Hepatocyte (in vitro differentiated cells): Measurements from ENCODE around the gene NTF4. TPM values are rescaled to one million over a fixed set of nuclear protein-coding genes. Genes with fewer than 3 reads are reported as not detected.
A peak's percentile ranks its signal among the peaks of the same experiment; 100 is the strongest.
"Not testable (repeated sequence)": the region's sequence is repeated elsewhere in the genome, so short reads cannot be mapped to it uniquely, and the experiment has no call there.

Experiments used
- DNase-seq: peaks from one replicate; pipeline ENCODE4 v3.0.0-alpha.2; 2016; ENCODE audit warnings: low spot score
- H2AFZ ChIP-seq: fragments of 200-600 bp; sonication (generic); 2 replicates; pipeline ENCODE4 v1.6.0; 2016; ENCODE audit warnings: antibody characterized with exemption, mild to moderate bottlenecking
- H3K27ac ChIP-seq: fragments of 200-600 bp; sonication (generic); 2 replicates; pipeline ENCODE4 v1.5.1; 2016; ENCODE audit warnings: mild to moderate bottlenecking
- H3K27me3 ChIP-seq: fragments of 200-600 bp; sonication (generic); 2 replicates; pipeline ENCODE4 v1.6.1; 2016
- H3K36me3 ChIP-seq: fragments of 200-600 bp; sonication (generic); replicated peaks from 2 replicates; pipeline ENCODE4 v1.5.1; 2016; ENCODE audit warnings: low read depth; ENCODE audit not compliant: insufficient read depth
- H3K4me1 ChIP-seq: fragments of 200-600 bp; sonication (generic); 2 replicates; pipeline ENCODE4 v1.5.1; 2016; ENCODE audit warnings: mild to moderate bottlenecking, moderate library complexity; ENCODE audit not compliant: insufficient read depth
- H3K4me2 ChIP-seq: fragments of 200-600 bp; sonication (generic); 2 replicates; pipeline ENCODE4 v1.6.0; 2016
- H3K4me3 ChIP-seq: fragments of 200-600 bp; sonication (generic); 2 replicates; pipeline ENCODE4 v1.5.1; 2016; ENCODE audit warnings: mild to moderate bottlenecking
- H3K79me2 ChIP-seq: fragments of 200-600 bp; sonication (generic); 2 replicates; pipeline ENCODE4 v1.6.0; 2017; ENCODE audit warnings: mild to moderate bottlenecking
- H3K9me2 ChIP-seq: fragments of 200-600 bp; sonication (generic); replicated peaks from 2 replicates; pipeline ENCODE4 v1.6.0; 2017; ENCODE audit warnings: mild to moderate bottlenecking; ENCODE audit not compliant: insufficient read depth
- H3K9me3 ChIP-seq: fragments of 200-600 bp; sonication (generic); 2 replicates; pipeline ENCODE4 v1.5.1; 2016; ENCODE audit warnings: low read depth, mild to moderate bottlenecking
- H4K20me1 ChIP-seq: fragments of 200-600 bp; sonication (generic); 2 replicates; pipeline ENCODE4 v1.6.0; 2016; ENCODE audit warnings: mild to moderate bottlenecking; ENCODE audit not compliant: insufficient read depth, poor library complexity, severe bottlenecking
- CTCF ChIP-seq: fragments of 200-600 bp; sonication (generic); IDR thresholded peaks from 2 replicates; pipeline ENCODE4 v1.5.1; 2016; ENCODE audit warnings: antibody characterized with exemption, mild to moderate bottlenecking; ENCODE audit not compliant: poor library complexity
- EZH2 ChIP-seq: fragments of 200-600 bp; sonication (generic); IDR thresholded peaks from 2 replicates; pipeline ENCODE4 v1.6.1; 2016; ENCODE audit warnings: antibody characterized with exemption, mild to moderate bottlenecking, borderline replicate concordance
- EZH2phosphoT487 ChIP-seq: fragments of 200-600 bp; sonication (generic); IDR thresholded peaks from one replicate; pipeline ENCODE4 v1.6.1; 2018; ENCODE audit warnings: antibody characterized with exemption, mild to moderate bottlenecking, low read depth, moderate library complexity; ENCODE audit not compliant: unreplicated experiment, severe bottlenecking
- WGBS: methylation state at CpG from one replicate; pipeline ENCODE4 v1.1.6; 2016; ENCODE audit warnings: low lambda C conversion rate; ENCODE audit errors: missing lambda C conversion rate; 5-methylcytosine and 5-hydroxymethylcytosine counted together
- polyA plus RNA-seq: library from polyadenylated mRNA; unstranded; fragments of >200 nt; fragmentation: Nextera tagmentation; extraction: Ambion mirVana; gene quantifications from 2 replicates; pipeline ENCODE4 v1.2.1, GENCODE V29; 2016
- total RNA-seq: library from RNA; depleted of rRNA; stranded (reverse); fragments of >200 nt; gene quantifications from 2 replicates; pipeline ENCODE4 v1.2.3, GENCODE V29; 2014

NTF4 gene
- total and polyA plus RNA-seq, 2 experiments from 2014 or later = 2.9 to 6.9 TPM

GRCh38 chr19:49049834-49050233 is 14.8 kb downstream of the NTF4 start:
- not testable (repeated sequence) for H3K4me2 ChIP-seq, H3K79me2 ChIP-seq, DNase-seq, H4K20me1 ChIP-seq, H2AFZ ChIP-seq, H3K27ac ChIP-seq, H3K9me3 ChIP-seq, H3K4me3 ChIP-seq, H3K9me2 ChIP-seq, H3K27me3 ChIP-seq, H3K36me3 ChIP-seq, H3K4me1 ChIP-seq
- 70% methylated on average over 2 of the region's 4 CpGs for WGBS

GRCh38 chr19:49049011-49049410 is 15.6 kb downstream of the NTF4 start, which contains the start of gene CGB8:
Gene CGB8 (minus strand): TSS chr19:49049111. CDS start chr19:49048739, 372 bp downstream.
- H3K9me3 ChIP-seq, H3K4me3 ChIP-seq, H3K4me1 ChIP-seq, H3K4me2 ChIP-seq, H3K36me3 ChIP-seq, DNase-seq, H3K79me2 ChIP-seq, H2AFZ ChIP-seq, H3K9me2 ChIP-seq, H3K27ac ChIP-seq, H3K27me3 ChIP-seq, H4K20me1 ChIP-seq: not testable (repeated sequence)
- WGBS = 83% methylated on average over 11 of the region's 12 CpGs

DNA sequence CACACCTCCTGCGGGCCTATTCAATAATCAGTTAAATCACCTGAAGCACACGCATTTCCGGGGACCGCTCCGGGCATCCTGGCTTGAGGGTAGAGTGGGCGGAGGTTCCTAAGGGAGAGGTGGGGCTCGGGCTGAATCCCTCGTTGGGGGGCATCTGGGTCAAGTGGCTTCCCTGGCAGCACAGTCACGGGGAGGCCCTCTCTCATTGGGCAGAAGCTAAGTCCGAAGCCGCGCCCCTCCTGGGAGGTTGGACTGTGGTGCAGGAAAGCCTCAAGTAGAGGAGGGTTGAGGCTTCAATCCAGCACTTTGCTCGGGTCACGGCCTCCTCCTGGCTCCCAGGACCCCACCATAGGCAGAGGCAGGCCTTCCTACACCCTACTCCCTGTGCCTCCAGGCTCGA is 21.1 kb downstream of the NTF4 start, which contains the start of gene CGB5:
CGB5 (plus strand) TSS at position 301 of the 400 bp plus-strand sequence. CDS start 362 bp downstream, outside the sequence.
- not testable (repeated sequence) for DNase-seq, H3K4me2 ChIP-seq, H3K36me3 ChIP-seq, H3K9me2 ChIP-seq, H3K9me3 ChIP-seq, H3K79me2 ChIP-seq, H3K4me3 ChIP-seq, H2AFZ ChIP-seq, H3K4me1 ChIP-seq, H3K27ac ChIP-seq, H4K20me1 ChIP-seq, H3K27me3 ChIP-seq
- 78% methylated on average over 13 of the region's 15 CpGs for WGBS

DNA sequence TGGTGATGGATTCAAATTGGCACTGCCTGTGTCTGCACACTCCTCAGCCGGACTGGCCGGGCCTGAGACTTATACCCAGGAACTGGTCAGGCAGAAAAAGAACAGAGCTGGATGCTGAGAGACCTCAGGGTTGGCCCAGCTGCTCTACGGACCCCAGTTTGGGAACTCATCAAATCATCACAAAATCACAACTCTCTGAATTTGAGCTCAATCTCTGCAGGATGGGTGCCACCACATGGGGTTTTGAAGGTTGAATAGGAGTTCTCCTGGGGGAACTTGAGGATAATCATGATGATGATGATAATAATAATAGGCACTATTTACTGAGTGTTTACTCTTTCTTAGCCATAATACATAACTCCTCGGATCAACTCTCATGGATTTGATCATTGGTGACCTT is 22.0 kb downstream of the NTF4 start:
- 85% methylated on average over 2 of the region's 4 CpGs for whole genome bisulfite sequencing
- H4K20me1 ChIP-seq, H3K27me3 ChIP-seq, H2AFZ ChIP-seq, DNase-seq, H3K27ac ChIP-seq, H3K4me2 ChIP-seq, H3K4me3 ChIP-seq, H3K79me2 ChIP-seq, H3K36me3 ChIP-seq, H3K4me1 ChIP-seq, H3K9me3 ChIP-seq, H3K9me2 ChIP-seq: not testable (repeated sequence)

DNA sequence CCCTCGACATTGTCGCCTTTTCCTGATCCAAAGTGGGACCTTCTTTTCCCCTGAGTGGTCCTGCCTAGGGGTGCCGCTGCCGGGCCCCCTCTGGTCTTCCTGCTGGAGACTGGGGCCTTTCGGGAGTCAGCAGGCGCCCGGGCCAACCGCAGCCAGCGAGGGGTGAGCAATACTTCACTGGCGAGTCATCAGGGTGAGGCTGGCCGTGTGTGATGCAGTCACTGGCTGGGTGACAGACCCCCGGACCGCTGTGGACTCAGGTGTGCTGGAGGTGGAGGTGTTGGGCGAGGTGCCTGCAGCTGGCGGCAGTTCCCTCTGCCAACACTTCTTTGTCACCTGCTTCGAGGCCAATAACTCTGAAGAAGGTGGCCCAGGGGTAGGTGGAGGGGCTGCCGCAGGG is 22.4 kb downstream of the NTF4 start:
- no peaks in the 10 kb centered on the region for H3K4me1 ChIP-seq
- H2AFZ ChIP-seq = no peak overlapping the region
- H3K36me3 ChIP-seq = no peaks in the 10 kb centered on the region
- 69% methylated on average over 17 of the region's 17 CpGs for WGBS
- H3K27ac ChIP-seq = no peak overlapping the region
- DNase-seq = peak; percentile 14
- H3K9me2 ChIP-seq = no peaks in the 10 kb centered on the region
- no peak overlapping the region for H3K4me2 ChIP-seq
- no peaks in the 10 kb centered on the region for H3K27me3 ChIP-seq
- no peaks in the 10 kb centered on the region for H3K9me3 ChIP-seq
- H4K20me1 ChIP-seq = no peaks in the 10 kb centered on the region
- no peak for TF ChIP-seq CTCF
- TF ChIP-seq EZH2phosphoT487 = no peak
- TF ChIP-seq EZH2 = no peak
- H3K4me3 ChIP-seq = no peak overlapping the region
- H3K79me2 ChIP-seq = no peaks in the 10 kb centered on the region

- not testable (repeated sequence) for H3K4me1 ChIP-seq, H3K9me3 ChIP-seq, H3K9me2 ChIP-seq, H3K4me2 ChIP-seq, H4K20me1 ChIP-seq, H3K27ac ChIP-seq, H3K36me3 ChIP-seq, H3K79me2 ChIP-seq, H2AFZ ChIP-seq, H3K4me3 ChIP-seq, DNase-seq, H3K27me3 ChIP-seq
- no CpG with 5 or more reads among the region's 9 CpGs for WGBS
Observed at GRCh38 chr19:49039736-49040135, 24.9 kb downstream of the NTF4 start.

- not testable (repeated sequence) for H3K9me2 ChIP-seq, H3K79me2 ChIP-seq, H3K4me3 ChIP-seq, H3K27me3 ChIP-seq, H4K20me1 ChIP-seq, H3K4me1 ChIP-seq, H2AFZ ChIP-seq, H3K4me2 ChIP-seq, H3K27ac ChIP-seq, H3K36me3 ChIP-seq, H3K9me3 ChIP-seq, DNase-seq
- WGBS = 86% methylated on average over 22 of the region's 26 CpGs
Observed at GRCh38 chr19:49038557-49039276, 25.9 kb downstream of the NTF4 start.

DNA sequence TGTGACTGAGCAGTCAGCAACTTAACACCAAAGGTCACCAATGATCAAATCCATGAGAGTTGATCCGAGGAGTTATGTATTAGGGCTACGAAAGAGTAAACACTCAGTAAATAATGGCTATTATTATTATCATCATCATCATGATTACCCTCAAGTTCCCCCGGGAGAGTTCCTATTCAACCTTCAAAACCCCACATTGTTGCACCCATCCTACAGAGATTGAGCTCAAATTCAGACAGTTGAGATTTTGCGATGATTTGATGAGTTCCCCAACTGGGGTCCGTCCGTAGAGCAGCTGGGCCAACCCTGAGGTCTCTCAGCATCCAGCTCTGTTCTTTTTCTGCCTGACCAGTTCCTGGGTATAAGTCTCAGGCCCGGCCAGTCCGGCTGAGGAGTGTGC is 26.5 kb downstream of the NTF4 start:
- not testable (repeated sequence) for H3K27me3 ChIP-seq, H3K4me1 ChIP-seq, H4K20me1 ChIP-seq, H3K9me2 ChIP-seq, H3K4me2 ChIP-seq, H3K27ac ChIP-seq, DNase-seq, H3K4me3 ChIP-seq, H3K9me3 ChIP-seq, H3K79me2 ChIP-seq, H3K36me3 ChIP-seq, H2AFZ ChIP-seq
- WGBS = 88% methylated on average over 8 of the region's 8 CpGs
